IMR-90 (cell line): Measurements from ENCODE around the gene RUFY1. TPM values are rescaled to one million over a fixed set of nuclear protein-coding genes. Genes with fewer than 3 reads are reported as not detected.

Experiments used
- ATAC-seq: fragments of 200-7000 bp; cut with Tn5 transposase; 2 replicates; pipeline ENCODE4 v1.9.1; 2020; ENCODE audit warnings: low read depth, mild to moderate bottlenecking, moderate library complexity
- BruUV-seq: library from RNA; stranded (reverse); fragments of 400-500 nt; replicated peaks from 2 replicates; lab custom pipeline; 2021; lab: Mats Ljungman, UMichigan
- CTCF ChIA-PET: fragments of 300-600 bp; formaldehyde crosslinking; extraction: SDS; loops from one replicate; lab custom pipeline; 2021; ENCODE audit warnings: antibody characterized with exemption; lab: Yijun Ruan, JAX
- POLR2A ChIA-PET: fragments of 300-600 bp; sonication (Branson Sonifier 250); formaldehyde crosslinking; loops from one replicate; lab custom pipeline; 2022; ENCODE audit warnings: antibody characterized with exemption; ENCODE audit not compliant: unreplicated experiment; lab: Charles Lee
- DNase-seq: peaks from one replicate; pipeline ENCODE4 v3.0.0; 2013
- H2AFZ ChIP-seq: replicated peaks from 2 replicates; pipeline ENCODE3; 2013; ENCODE audit warnings: low read length, mild to moderate bottlenecking; ENCODE audit not compliant: poor library complexity
- H2AK5ac ChIP-seq: 2 replicates; pipeline ENCODE4 v1.6.1; 2013; ENCODE audit warnings: low read depth, low read length, inconsistent platforms
- H2AK9ac ChIP-seq: replicated peaks from 2 replicates; pipeline ENCODE3; 2013; ENCODE audit warnings: mild to moderate bottlenecking, low read depth, low read length, moderate library complexity; ENCODE audit not compliant: poor library complexity
- H2BK120ac ChIP-seq: 2 replicates; pipeline ENCODE4 v1.6.1; 2013; ENCODE audit warnings: low read depth, low read length, inconsistent platforms
- H2BK15ac ChIP-seq: 3 replicates; pipeline ENCODE4 v1.6.1; 2013; ENCODE audit warnings: low read depth, low read length, inconsistent platforms
- H2BK20ac ChIP-seq: 2 replicates; pipeline ENCODE4 v1.6.1; 2013; ENCODE audit warnings: low read depth, mild to moderate bottlenecking, inconsistent platforms, low read length, moderate library complexity
- H2BK5ac ChIP-seq: 2 replicates; pipeline ENCODE4 v1.6.1; 2013; ENCODE audit warnings: mild to moderate bottlenecking, low read depth, low read length, inconsistent platforms; ENCODE audit not compliant: poor library complexity, severe bottlenecking
- H3K14ac ChIP-seq: replicated peaks from 2 replicates; pipeline ENCODE4 v1.6.1; 2013; ENCODE audit warnings: low read depth, low read length, inconsistent platforms
- H3K18ac ChIP-seq: 2 replicates; pipeline ENCODE4 v1.6.1; 2013; ENCODE audit warnings: low read depth, low read length, control low read depth
- H3K23ac ChIP-seq: 2 replicates; pipeline ENCODE4 v1.6.1; 2013; ENCODE audit warnings: low read depth, low read length, inconsistent platforms
- H3K27ac ChIP-seq: 2 replicates; pipeline ENCODE4 v1.5.1; 2013; ENCODE audit warnings: mild to moderate bottlenecking, control low read depth, low read length; ENCODE audit not compliant: insufficient read depth
- H3K27me3 ChIP-seq: 2 replicates; pipeline ENCODE4 v1.6.1; 2013; ENCODE audit warnings: low read length; ENCODE audit not compliant: control insufficient read depth, insufficient read depth
- H3K36me3 ChIP-seq: 2 replicates; pipeline ENCODE4 v1.6.1; 2013; ENCODE audit warnings: low read length, mixed read lengths; ENCODE audit not compliant: control insufficient read depth, insufficient read depth
- H3K4ac ChIP-seq: 2 replicates; pipeline ENCODE4 v1.6.1; 2013; ENCODE audit warnings: low read depth, low read length, inconsistent platforms
- H3K4me1 ChIP-seq: 2 replicates; pipeline ENCODE4 v1.6.1; 2013; ENCODE audit warnings: low read length, mixed read lengths; ENCODE audit not compliant: control insufficient read depth, insufficient read depth
- H3K4me2 ChIP-seq: 2 replicates; pipeline ENCODE4 v1.6.1; 2013; ENCODE audit warnings: low read depth, mild to moderate bottlenecking, control low read depth, low read length, moderate library complexity
- H3K4me3 ChIP-seq: 2 replicates; pipeline ENCODE4 v1.5.1; 2013; ENCODE audit warnings: low read depth, mild to moderate bottlenecking, control low read depth, low read length, moderate library complexity; ENCODE audit not compliant: insufficient read depth
- H3K56ac ChIP-seq: 2 replicates; pipeline ENCODE4 v1.6.1; 2013; ENCODE audit warnings: low read length, inconsistent platforms; ENCODE audit not compliant: insufficient read depth; ENCODE audit errors: extremely low read depth
- H3K79me1 ChIP-seq, 2 experiments: 2 replicates each; pipeline ENCODE4 v1.6.1; 2013; ENCODE audit warnings: low read length in 2 of 2, inconsistent platforms in 1 of 2, low read depth in 1 of 2
- H3K9ac ChIP-seq: 2 replicates; pipeline ENCODE4 v1.6.1; 2013; ENCODE audit warnings: low read depth, low read length, control low read depth
- H3K9me1 ChIP-seq: 2 replicates; pipeline ENCODE4 v1.6.1; 2013; ENCODE audit warnings: low read length, inconsistent platforms; ENCODE audit not compliant: insufficient read depth
- H3K9me3 ChIP-seq: 2 replicates; pipeline ENCODE4 v1.6.1; 2013; ENCODE audit warnings: low read length; ENCODE audit not compliant: control insufficient read depth, insufficient read depth
- H4K20me1 ChIP-seq: 2 replicates; pipeline ENCODE4 v1.6.1; 2013; ENCODE audit warnings: low read length, inconsistent platforms; ENCODE audit not compliant: insufficient read depth
- H4K5ac ChIP-seq: 2 replicates; pipeline ENCODE4 v1.6.1; 2013; ENCODE audit warnings: mild to moderate bottlenecking, low read depth, low read length, control low read depth
- H4K8ac ChIP-seq, 2 experiments: 2 replicates each; pipeline ENCODE4 v1.6.1; 2013; ENCODE audit warnings: low read depth in 2 of 2, low read length in 2 of 2, control low read depth in 1 of 2, inconsistent platforms in 1 of 2
- H4K91ac ChIP-seq: 2 replicates; pipeline ENCODE4 v1.6.1; 2013; ENCODE audit warnings: low read depth, low read length, inconsistent platforms; ENCODE audit not compliant: insufficient read depth
- CEBPB ChIP-seq: IDR thresholded peaks from 2 replicates; pipeline ENCODE4 v1.6.1; 2012; ENCODE audit warnings: low read depth, low read length, improper control_type of control experiment
- CHD1 ChIP-seq: IDR thresholded peaks from 2 replicates; pipeline ENCODE4 v1.6.1; 2012; ENCODE audit warnings: low read depth, low read length, improper control_type of control experiment
- POLR2A ChIP-seq: IDR thresholded peaks from 2 replicates; pipeline ENCODE4 v1.6.1; 2012; ENCODE audit warnings: mild to moderate bottlenecking, low read depth, low read length
- RAD21 ChIP-seq: IDR thresholded peaks from 2 replicates; pipeline ENCODE4 v1.6.1; 2012; ENCODE audit warnings: low read length, improper control_type of control experiment
- USF2 ChIP-seq: fragments of 150-350 bp; IDR thresholded peaks from 2 replicates; pipeline ENCODE4 v1.6.1; 2017; ENCODE audit warnings: mild to moderate bottlenecking, antibody characterized with exemption, low read length, low read depth
- WGBS, 2 experiments: methylation state at CpG; one replicate each; pipeline versions ENCODE4 v1.1.5 to v1.1.7; 2013; ENCODE audit warnings: missing lambda C conversion rate in 2 of 2; ENCODE audit not compliant: insufficient read length in 1 of 2; ENCODE audit errors: extremely low coverage in 2 of 2; 5-methylcytosine and 5-hydroxymethylcytosine counted together
- dilution Hi-C: fragments of 300-500 bp; cut with HindIII; formaldehyde crosslinking; loops from one replicate; pipeline ENCODE4 v1.14.3; 2018; ENCODE audit warnings: low sequenced_read_pairs; ENCODE audit not compliant: unreplicated experiment
- in situ Hi-C: fragments of 300-500 bp; cut with MboI; formaldehyde crosslinking; loops from 3 replicates; pipeline ENCODE4 v1.14.3; 2019; ENCODE audit warnings: low sequenced_read_pairs, inconsistent platforms, mixed read lengths
- intact Hi-C: fragments of 100-400 bp; cut with micrococcal nuclease; formaldehyde crosslinking; loops from 2 replicates; pipeline ENCODE4 v1.10.0; 2022
- polyA plus RNA-seq, 3 experiments: library from polyadenylated mRNA; depleted of rRNA; stranded (reverse); fragments of >200 nt; gene quantifications; 2 replicates each; pipeline ENCODE4 v1.2.3, GENCODE V29; 2012; ENCODE audit warnings: low replicate concordance in 1 of 3
- total RNA-seq: library from RNA; depleted of rRNA; stranded (reverse); fragments of >200 nt; gene quantifications from 2 replicates; pipeline ENCODE4 v1.2.3, GENCODE V29; 2012

RUFY1 gene
- total and polyA plus RNA-seq, 2 of the 4 experiments (the other 2 are of a cell fraction) = 19.5 to 21.8 TPM

DNA sequence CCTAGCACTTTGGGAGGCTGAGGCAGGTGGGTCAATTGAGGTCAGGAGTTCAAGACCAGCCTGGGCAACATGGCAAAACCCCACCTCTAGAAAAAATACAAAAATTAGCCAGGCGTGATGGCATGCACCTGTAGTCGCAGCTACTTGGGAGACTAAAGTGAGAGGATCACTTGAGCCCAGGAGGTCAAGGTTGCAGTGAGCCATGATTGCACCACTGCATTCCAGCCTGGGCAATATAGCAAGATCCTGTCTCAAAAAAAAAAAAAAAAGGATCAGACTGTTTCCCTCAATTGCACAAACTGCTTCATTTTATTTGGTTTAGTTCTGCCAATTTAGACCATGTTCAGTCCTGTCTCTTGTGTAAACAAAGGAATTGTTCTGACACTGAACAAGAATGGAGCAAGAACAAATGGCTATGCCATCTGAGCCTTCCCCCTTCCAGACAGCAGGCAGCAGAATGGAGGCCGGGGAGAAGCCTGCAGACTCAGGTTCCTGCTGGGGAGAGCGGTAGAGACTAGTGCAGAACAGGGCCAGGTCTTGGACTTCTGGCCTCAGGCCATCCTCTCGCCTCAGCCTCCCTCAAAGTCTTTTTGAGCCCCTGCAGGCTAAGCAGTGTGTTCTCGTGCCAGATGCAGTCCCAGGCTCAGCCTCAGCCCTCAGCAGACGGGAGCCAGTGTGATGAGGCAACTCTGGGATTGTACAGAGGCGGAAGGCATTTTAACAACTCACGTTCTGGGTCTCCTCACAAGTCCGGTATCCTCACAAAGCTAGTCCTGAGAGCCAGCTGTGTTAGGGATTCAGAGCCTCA lies 54.9 kb downstream of the RUFY1 start:
- no peaks in the 10 kb centered on the region for H3K27me3 ChIP-seq
- peak overlapping the region; percentile 19; the same call in 1 of the 2 replicates for H3K27ac ChIP-seq
- WGBS, 2 experiments = 60% methylated on average over 5 of the region's 10 CpGs; no CpG with 5 or more reads in 1 of the 2 experiments
- H2AK5ac ChIP-seq = no peak overlapping the region
- H2BK5ac ChIP-seq = no peak overlapping the region
- no peak overlapping the region for H2BK15ac ChIP-seq
- H3K9me3 ChIP-seq = no peaks in the 10 kb centered on the region
- dilution Hi-C loops (no loop called here), in situ Hi-C loops (no loop called here), intact Hi-C loops (no loop called here)
- no peak overlapping the region for H4K5ac ChIP-seq
- CTCF ChIA-PET = no interaction called here
- no peak overlapping the region for H2AFZ ChIP-seq
- ATAC-seq = peak; percentile 28
- H3K14ac ChIP-seq = no peak overlapping the region
- H3K79me1 ChIP-seq = peaks cover 0 to 21% of the 10 kb centered on the region in 2 experiments; a peak in 2 of 4 replicates
- H3K23ac ChIP-seq = no peak overlapping the region
- POLR2A ChIA-PET = no interaction called here
- peaks cover 60% of the 10 kb centered on the region for H3K36me3 ChIP-seq
- no peak overlapping the region for H3K4me3 ChIP-seq
- H2BK120ac ChIP-seq = no peak overlapping the region
- no peak overlapping the region for H3K4me2 ChIP-seq
- H4K91ac ChIP-seq = no peak overlapping the region
- peaks cover 46% of the 10 kb centered on the region for H4K20me1 ChIP-seq
- H2BK20ac ChIP-seq = no peak overlapping the region
- H2AK9ac ChIP-seq = no peak overlapping the region
- no peak overlapping the region for H3K56ac ChIP-seq
- TF ChIP-seq POLR2A (no peak; the same call in 1 of the 2 replicates), CHD1 (no peak), USF2 (no peak), RAD21 (no peak), CEBPB (peak; percentile 47; the same call in 1 of the 2 replicates)
- peaks cover 5% of the 10 kb centered on the region; the same call in 1 of the 2 replicates for H3K4me1 ChIP-seq
- H4K8ac ChIP-seq = no peak overlapping the region; a peak in 1 of 4 replicates
- no peak overlapping the region for H3K18ac ChIP-seq
- DNase-seq = peak; percentile 51
- no peak overlapping the region for H3K9ac ChIP-seq
- H3K9me1 ChIP-seq = no peaks in the 10 kb centered on the region; the same call in 1 of the 2 replicates
- H3K4ac ChIP-seq = no peak overlapping the region
- no TSS peak for BruUV-seq
